Neural cell (in vitro differentiated cells): Measurements from ENCODE around the gene PHLDB2.

Experiments
- POLR2AphosphoS5 ChIP-seq: IDR thresholded peaks from 2 replicates; pipeline ENCODE4 v1.6.1; 2012
- SMC3 ChIP-seq: fragments of 450-650 bp; conservative IDR thresholded peaks from 2 replicates; pipeline ENCODE4 v1.6.1; 2014; ENCODE audit warnings: antibody characterized with exemption, mild to moderate bottlenecking, moderate library complexity; ENCODE audit not compliant: poor library complexity
- TAF1 ChIP-seq: IDR thresholded peaks from 2 replicates; pipeline ENCODE4 v1.6.1; 2012; ENCODE audit warnings: low read depth
- TF ChIP-seq, protein P1 (sequence below): fragments of 450-650 bp; IDR thresholded peaks from 2 replicates; pipeline ENCODE4 v1.5.1; 2014; ENCODE audit warnings: antibody characterized with exemption, mild to moderate bottlenecking, moderate library complexity; ENCODE audit not compliant: poor library complexity, severe bottlenecking
- TF ChIP-seq, protein P2 (sequence below): IDR thresholded peaks from 2 replicates; pipeline ENCODE4 v1.6.1; 2012; ENCODE audit warnings: borderline replicate concordance

DNA sequence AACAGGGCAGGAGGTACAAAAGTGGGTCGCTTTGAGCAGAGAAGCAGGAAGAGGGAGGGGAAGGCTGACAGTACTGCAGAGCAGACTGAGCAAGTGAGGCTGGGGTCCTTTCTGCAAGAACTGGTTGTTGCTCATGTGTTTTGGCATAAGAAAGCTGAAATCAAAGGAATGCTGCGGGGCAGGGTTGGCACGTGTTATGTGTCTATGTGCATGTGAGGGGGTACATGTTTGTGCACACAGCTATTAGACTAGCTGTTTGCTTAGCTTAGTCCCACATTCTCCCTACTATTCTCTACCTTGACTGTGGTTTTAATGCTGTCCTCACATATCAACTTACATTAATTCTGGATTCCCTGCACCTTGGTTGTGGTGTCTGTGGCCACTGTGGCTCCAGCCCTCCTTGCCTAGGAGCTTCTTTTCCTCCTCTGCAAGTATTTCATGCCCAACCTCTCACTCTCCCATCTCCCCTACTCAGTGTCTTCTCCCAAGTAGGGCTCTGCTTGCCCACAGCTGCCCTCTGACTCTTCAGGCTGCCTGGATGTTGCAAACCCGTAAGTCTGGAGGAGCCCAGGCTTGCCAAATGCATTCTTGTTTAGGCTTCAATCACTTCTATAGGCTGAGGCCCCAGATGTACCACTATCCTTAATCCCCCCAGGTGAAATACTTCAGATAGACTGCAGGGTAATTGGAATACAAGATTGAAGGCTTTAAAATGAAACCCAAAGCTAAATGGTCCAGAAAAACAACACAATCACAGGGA, 144.4 kb downstream of the PHLDB2 start:
- TF ChIP-seq, protein P1, sequence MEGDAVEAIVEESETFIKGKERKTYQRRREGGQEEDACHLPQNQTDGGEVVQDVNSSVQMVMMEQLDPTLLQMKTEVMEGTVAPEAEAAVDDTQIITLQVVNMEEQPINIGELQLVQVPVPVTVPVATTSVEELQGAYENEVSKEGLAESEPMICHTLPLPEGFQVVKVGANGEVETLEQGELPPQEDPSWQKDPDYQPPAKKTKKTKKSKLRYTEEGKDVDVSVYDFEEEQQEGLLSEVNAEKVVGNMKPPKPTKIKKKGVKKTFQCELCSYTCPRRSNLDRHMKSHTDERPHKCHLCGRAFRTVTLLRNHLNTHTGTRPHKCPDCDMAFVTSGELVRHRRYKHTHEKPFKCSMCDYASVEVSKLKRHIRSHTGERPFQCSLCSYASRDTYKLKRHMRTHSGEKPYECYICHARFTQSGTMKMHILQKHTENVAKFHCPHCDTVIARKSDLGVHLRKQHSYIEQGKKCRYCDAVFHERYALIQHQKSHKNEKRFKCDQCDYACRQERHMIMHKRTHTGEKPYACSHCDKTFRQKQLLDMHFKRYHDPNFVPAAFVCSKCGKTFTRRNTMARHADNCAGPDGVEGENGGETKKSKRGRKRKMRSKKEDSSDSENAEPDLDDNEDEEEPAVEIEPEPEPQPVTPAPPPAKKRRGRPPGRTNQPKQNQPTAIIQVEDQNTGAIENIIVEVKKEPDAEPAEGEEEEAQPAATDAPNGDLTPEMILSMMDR, result no peak
- TF ChIP-seq TAF1 (no peak), POLR2AphosphoS5 (no peak), SMC3 (no peak)
- TF ChIP-seq, protein P2, sequence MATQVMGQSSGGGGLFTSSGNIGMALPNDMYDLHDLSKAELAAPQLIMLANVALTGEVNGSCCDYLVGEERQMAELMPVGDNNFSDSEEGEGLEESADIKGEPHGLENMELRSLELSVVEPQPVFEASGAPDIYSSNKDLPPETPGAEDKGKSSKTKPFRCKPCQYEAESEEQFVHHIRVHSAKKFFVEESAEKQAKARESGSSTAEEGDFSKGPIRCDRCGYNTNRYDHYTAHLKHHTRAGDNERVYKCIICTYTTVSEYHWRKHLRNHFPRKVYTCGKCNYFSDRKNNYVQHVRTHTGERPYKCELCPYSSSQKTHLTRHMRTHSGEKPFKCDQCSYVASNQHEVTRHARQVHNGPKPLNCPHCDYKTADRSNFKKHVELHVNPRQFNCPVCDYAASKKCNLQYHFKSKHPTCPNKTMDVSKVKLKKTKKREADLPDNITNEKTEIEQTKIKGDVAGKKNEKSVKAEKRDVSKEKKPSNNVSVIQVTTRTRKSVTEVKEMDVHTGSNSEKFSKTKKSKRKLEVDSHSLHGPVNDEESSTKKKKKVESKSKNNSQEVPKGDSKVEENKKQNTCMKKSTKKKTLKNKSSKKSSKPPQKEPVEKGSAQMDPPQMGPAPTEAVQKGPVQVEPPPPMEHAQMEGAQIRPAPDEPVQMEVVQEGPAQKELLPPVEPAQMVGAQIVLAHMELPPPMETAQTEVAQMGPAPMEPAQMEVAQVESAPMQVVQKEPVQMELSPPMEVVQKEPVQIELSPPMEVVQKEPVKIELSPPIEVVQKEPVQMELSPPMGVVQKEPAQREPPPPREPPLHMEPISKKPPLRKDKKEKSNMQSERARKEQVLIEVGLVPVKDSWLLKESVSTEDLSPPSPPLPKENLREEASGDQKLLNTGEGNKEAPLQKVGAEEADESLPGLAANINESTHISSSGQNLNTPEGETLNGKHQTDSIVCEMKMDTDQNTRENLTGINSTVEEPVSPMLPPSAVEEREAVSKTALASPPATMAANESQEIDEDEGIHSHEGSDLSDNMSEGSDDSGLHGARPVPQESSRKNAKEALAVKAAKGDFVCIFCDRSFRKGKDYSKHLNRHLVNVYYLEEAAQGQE, result no peak
